GM19035 (cell line): Measurements from ENCODE around the gene TAS2R19.
"Not testable (repeated sequence)": the region's sequence is repeated elsewhere in the genome, so short reads cannot be mapped to it uniquely, and the experiment has no call there.

Experiments
- ATAC-seq: cut with Tn5 transposase; IDR thresholded peaks from one replicate; pipeline ENCODE4 v1.9.1; 2021; ENCODE audit not compliant: unreplicated experiment

Gene TAS2R19

GRCh38 chr12:11022520-11022919, at the start of gene TAS2R19:
TSS of gene TAS2R19 (minus strand) at chr12:11022620. CDS start at chr12:11022571, 49 bp downstream.
- no peak for ATAC-seq

- no peak for ATAC-seq
These were observed 49.0 kb upstream of the TAS2R19 start for GRCh38 chr12:11071414-11071813.

- no peak for ATAC-seq
These were observed 48.6 kb upstream of the TAS2R19 start for GRCh38 chr12:11070999-11071398.

GRCh38 chr12:11069854-11070365, 47.5 kb upstream of the TAS2R19 start:
- no peak for ATAC-seq

- no peak for ATAC-seq
These were observed 45.1 kb upstream of the TAS2R19 start for GRCh38 chr12:11067514-11067913.

- ATAC-seq = not testable (repeated sequence)
These were observed 39.8 kb upstream of the TAS2R19 start, which contains the start of gene TAS2R46 for GRCh38 chr12:11062194-11062593. TSS of gene TAS2R46 (minus strand) at chr12:11062294. CDS start at chr12:11062294, 0 bp downstream.

- ATAC-seq = no peak
These were observed 37.4 kb upstream of the TAS2R19 start for GRCh38 chr12:11059784-11060183.

GRCh38 chr12:11059041-11059440, 36.6 kb upstream of the TAS2R19 start:
- ATAC-seq = no peak

- ATAC-seq = no peak
These were observed 32.9 kb upstream of the TAS2R19 start for GRCh38 chr12:11055306-11055705.

GRCh38 chr12:11049806-11050531, 27.5 kb upstream of the TAS2R19 start:
- not testable (repeated sequence) for ATAC-seq

GRCh38 chr12:11041366-11041765, 18.9 kb upstream of the TAS2R19 start:
- not testable (repeated sequence) for ATAC-seq

- ATAC-seq = no peak
These were observed 17.7 kb upstream of the TAS2R19 start for GRCh38 chr12:11040162-11040561.

- no peak for ATAC-seq
These were observed 16.8 kb upstream of the TAS2R19 start for GRCh38 chr12:11039171-11039570.

- ATAC-seq = not testable (repeated sequence)
These were observed 11.5 kb upstream of the TAS2R19 start for GRCh38 chr12:11033959-11034358.

- no peak for ATAC-seq
These were observed 8.9 kb upstream of the TAS2R19 start, which contains the start of gene TAS2R31 for GRCh38 chr12:11031307-11031706. TSS of gene TAS2R31 (minus strand) at chr12:11031407. CDS start at chr12:11031335, 72 bp downstream.

- no peak for ATAC-seq
These were observed 3.7 kb upstream of the TAS2R19 start for GRCh38 chr12:11026118-11026517.

- no peak for ATAC-seq
These were observed 967 bp upstream of the TAS2R19 start for GRCh38 chr12:11023387-11023786.

- ATAC-seq = no peak
These were observed 5.5 kb downstream of the TAS2R19 start for GRCh38 chr12:11016937-11017336.

GRCh38 chr12:11015775-11016430, 6.5 kb downstream of the TAS2R19 start:
- ATAC-seq = no peak

- ATAC-seq = no peak
These were observed 8.2 kb downstream of the TAS2R19 start for GRCh38 chr12:11014234-11014633.

GRCh38 chr12:11007608-11008007, 14.8 kb downstream of the TAS2R19 start:
- ATAC-seq = no peak

- no peak for ATAC-seq
These were observed 24.2 kb downstream of the TAS2R19 start, which contains the start of gene TAS2R20 for GRCh38 chr12:10998204-10998603. TSS of gene TAS2R20 (minus strand) at chr12:10998304. CDS start at chr12:10997875, 429 bp downstream.
